Esophagus (tissue), 2 donors: ENCODE data around the gene GNB4. TPM values are rescaled to one million over a fixed set of nuclear protein-coding genes. Genes with fewer than 3 reads are reported as not detected.

ENCODE experiments used
- H3K27ac ChIP-seq, 2 donors: one replicate each; pipeline ENCODE4 v1.5.1; 2013; ENCODE audit warnings: low read depth in 2 of 2, mild to moderate bottlenecking in 2 of 2, inconsistent platforms in 1 of 2, low read length in 1 of 2, moderate library complexity in 1 of 2
- H3K27me3 ChIP-seq, 2 donors: one replicate each; pipeline ENCODE4 v1.6.1; 2013; ENCODE audit warnings: low read length in 2 of 2, control low read depth in 1 of 2, mild to moderate bottlenecking in 1 of 2; ENCODE audit not compliant: insufficient read depth in 2 of 2, control insufficient read depth in 1 of 2
- H3K36me3 ChIP-seq, 2 donors: one replicate each; pipeline ENCODE4 v1.6.1; 2013; ENCODE audit warnings: low read length in 1 of 2; ENCODE audit not compliant: control insufficient read depth in 2 of 2, insufficient read depth in 2 of 2
- H3K4me1 ChIP-seq, 2 donors: one replicate each; pipeline ENCODE4 v1.6.1; 2013; ENCODE audit warnings: low read length in 1 of 2; ENCODE audit not compliant: control insufficient read depth in 2 of 2, insufficient read depth in 2 of 2
- H3K4me3 ChIP-seq, 2 donors: one replicate each; pipeline ENCODE4 v1.5.1; 2013; ENCODE audit warnings: low read length in 2 of 2, mild to moderate bottlenecking in 2 of 2, low read depth in 1 of 2, moderate library complexity in 1 of 2
- H3K9me3 ChIP-seq, 2 donors: one replicate each; pipeline ENCODE4 v1.6.1; 2013; ENCODE audit warnings: mild to moderate bottlenecking in 2 of 2, low read depth in 1 of 2, low read length in 1 of 2, moderate library complexity in 1 of 2; ENCODE audit not compliant: control insufficient read depth in 2 of 2, insufficient read depth in 1 of 2
- WGBS, 2 donors: extraction: QIAGEN DNeasy Blood & Tissue Kit; methylation state at CpG; one replicate each; pipeline ENCODE4 v1.1.7; 2013; 5-methylcytosine and 5-hydroxymethylcytosine counted together
- polyA plus RNA-seq, 2 donors: library from polyadenylated mRNA; stranded (reverse); fragments of 200-250 nt; gene quantifications; one replicate each; pipeline ENCODE4 v1.2.3, GENCODE V29; 2013
- donor health status: healthy with polysubstance abuse.
- donor health status: Bipolar disorder and iron deficiency.

The GNB4 gene
- polyA plus RNA-seq, 2 donors = 2.1 to 6.7 TPM

DNA sequence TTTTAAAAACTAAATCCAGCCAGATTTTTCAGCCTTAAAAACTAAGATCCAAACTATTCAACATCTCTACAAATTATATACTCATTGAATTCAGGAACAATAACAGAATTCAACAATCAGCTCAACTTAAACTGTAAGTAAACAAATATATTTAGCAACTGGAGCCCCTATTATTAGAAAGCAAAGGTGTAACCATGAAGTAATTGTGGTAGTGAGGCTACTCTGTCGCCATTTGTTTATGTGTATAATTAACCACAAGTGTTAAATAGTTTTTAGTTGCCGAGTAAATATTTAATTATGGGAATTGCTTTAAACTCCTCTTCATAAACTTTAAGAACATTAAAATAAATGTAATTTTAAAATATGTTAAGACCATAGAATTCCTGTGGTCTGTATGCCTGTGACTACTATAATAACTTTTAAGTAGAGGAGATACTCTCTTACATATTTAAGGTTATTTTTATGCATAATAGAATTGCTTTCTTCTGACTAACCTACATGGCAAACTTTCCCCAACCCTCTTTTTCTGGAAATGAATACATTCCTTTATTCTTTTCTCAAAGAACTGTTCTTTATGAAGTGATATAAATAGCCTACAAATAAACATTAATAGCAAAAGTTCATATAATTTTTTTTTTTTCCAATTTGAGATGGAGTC is 52.6 kb downstream of the GNB4 start:
- peaks cover 4 to 6% of the 10 kb centered on the region in 2 donors for H3K36me3 ChIP-seq
- no peak overlapping the region for H3K4me3 ChIP-seq
- H3K27ac ChIP-seq = no peak overlapping the region
- H3K27me3 ChIP-seq = no peaks in the 10 kb centered on the region
- H3K4me1 ChIP-seq = no peaks in the 10 kb centered on the region
- H3K9me3 ChIP-seq = no peaks in the 10 kb centered on the region
- 77 to 89% methylated on average over 2 of the region's 2 CpGs for WGBS, 2 donors

DNA sequence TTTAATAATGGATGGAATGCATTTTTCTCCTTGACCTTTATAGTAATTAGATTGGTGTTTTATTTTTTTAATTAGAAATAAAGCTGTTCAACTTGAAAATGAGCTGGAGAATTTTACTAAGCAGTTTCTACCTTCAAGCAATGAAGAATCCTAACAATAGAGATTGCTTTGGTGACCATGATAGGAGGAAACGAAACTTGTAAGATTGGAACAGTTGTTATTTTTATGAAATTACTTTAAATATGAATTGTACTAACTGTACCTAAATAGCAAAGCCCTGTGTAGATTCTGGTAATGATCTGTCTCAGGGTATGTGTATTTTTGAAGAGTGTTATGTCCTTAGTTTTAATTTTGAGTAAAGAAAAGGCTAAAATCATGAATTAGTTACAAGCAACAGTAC is 59.4 kb downstream of the GNB4 start:
- Histone ChIP-seq H3K4me3 (no peak overlapping the region), H3K4me1 (no peaks in the 10 kb centered on the region), H3K36me3 (peaks cover 8 to 9% of the 10 kb centered on the region in 2 donors), H3K9me3 (no peaks in the 10 kb centered on the region), H3K27me3 (no peaks in the 10 kb centered on the region), H3K27ac (no peak overlapping the region)
- WGBS, 2 donors = 84 to 91% methylated on average over 1 of the region's 1 CpG

GRCh38 chr3:179376474-179376873 is 74.8 kb downstream of the GNB4 start:
- H3K4me1 ChIP-seq = no peaks in the 10 kb centered on the region
- H3K27ac ChIP-seq = no peak overlapping the region
- H3K27me3 ChIP-seq = no peaks in the 10 kb centered on the region
- 88 to 92% methylated on average over 1 of the region's 1 CpG for WGBS, 2 donors
- H3K9me3 ChIP-seq = no peaks in the 10 kb centered on the region
- H3K36me3 ChIP-seq = peaks cover 0 to 7% of the 10 kb centered on the region in 2 donors
- H3K4me3 ChIP-seq = no peak overlapping the region

DNA sequence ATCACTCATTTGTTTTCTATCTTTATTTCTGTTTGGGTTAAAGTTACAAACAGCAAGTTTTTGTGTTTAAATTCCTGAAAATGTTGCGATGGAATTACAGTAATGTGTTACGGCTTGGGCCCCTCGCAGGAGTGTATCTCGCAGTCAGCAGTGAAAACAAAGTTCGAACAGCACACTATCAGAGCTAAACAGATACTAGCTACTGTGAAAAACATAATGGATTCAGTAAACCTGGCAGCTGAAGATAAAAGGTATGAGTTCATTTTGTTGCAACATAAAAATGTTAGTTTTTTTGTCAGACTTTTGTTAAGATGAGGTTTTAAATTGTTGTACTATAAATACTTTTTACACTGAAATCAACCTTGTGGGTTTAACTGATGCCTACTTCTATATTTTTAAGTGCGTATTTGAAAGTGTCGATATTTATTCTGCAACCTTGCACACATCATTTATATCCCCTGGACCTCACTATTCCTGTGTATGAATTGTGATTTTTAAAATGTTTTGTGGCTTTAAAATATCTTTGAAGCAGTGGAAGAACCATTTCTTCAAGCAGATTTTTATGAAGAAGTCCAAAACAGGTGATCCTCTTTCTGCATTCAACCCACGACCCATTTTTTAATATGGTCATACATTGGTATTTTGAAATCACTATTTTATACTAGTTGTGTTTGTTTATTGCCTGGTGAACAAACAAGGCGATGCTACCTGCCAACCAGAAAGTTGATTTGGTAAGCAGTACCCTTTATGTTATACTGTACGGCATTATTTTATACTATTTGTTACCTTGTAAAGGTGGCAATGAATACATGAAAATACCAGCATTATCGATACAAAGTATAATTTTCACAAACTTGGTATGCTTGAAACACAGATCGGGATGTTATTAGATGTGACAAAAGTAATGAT is 75.9 kb downstream of the GNB4 start:
- no peak overlapping the region for H3K27ac ChIP-seq
- H3K4me1 ChIP-seq = no peaks in the 10 kb centered on the region
- H3K4me3 ChIP-seq = no peak overlapping the region
- WGBS, 2 donors = 90% methylated on average over 12 of the region's 12 CpGs
- no peaks in the 10 kb centered on the region for H3K27me3 ChIP-seq
- H3K36me3 ChIP-seq = peaks cover under 1 to 2% of the 10 kb centered on the region in 2 donors
- no peaks in the 10 kb centered on the region for H3K9me3 ChIP-seq

- H3K4me1 ChIP-seq = no peaks in the 10 kb centered on the region
These were observed 77.3 kb downstream of the GNB4 start for GRCh38 chr3:179373938-179374337.

DNA sequence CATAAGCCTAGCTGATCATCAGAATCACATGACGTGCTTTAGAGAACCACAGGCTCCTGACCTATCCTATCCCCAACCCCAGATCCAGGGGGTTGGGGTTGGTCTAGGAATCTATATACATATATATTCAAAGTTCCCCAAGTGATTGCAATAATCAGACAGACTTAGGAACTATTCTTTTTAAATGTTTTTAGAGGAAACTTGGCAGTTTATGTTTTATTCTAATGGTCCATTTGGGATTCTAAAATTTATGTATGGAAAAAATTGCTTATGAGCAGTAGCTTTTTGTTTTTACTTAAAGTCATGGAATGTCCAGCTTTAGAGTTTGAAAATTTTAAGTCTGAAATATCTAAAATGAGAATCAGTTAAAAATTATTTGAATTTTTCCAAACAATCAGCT is 81.6 kb downstream of the GNB4 start:
- no peak overlapping the region for H3K27ac ChIP-seq
- H3K4me3 ChIP-seq = no peak overlapping the region
- WGBS, 2 donors = 97 to 98% methylated on average over 1 of the region's 1 CpG
- H3K36me3 ChIP-seq = peaks cover 0 to 2% of the 10 kb centered on the region in 2 donors
- no peaks in the 10 kb centered on the region for H3K27me3 ChIP-seq
- H3K4me1 ChIP-seq = no peaks in the 10 kb centered on the region
- H3K9me3 ChIP-seq = no peaks in the 10 kb centered on the region

More at GRCh38 chr3:179373938-179374337, 77.3 kb downstream of the GNB4 start:
- H3K27me3 ChIP-seq = no peaks in the 10 kb centered on the region
- H3K27ac ChIP-seq = no peak overlapping the region
- no peaks in the 10 kb centered on the region for H3K9me3 ChIP-seq
- no peak overlapping the region for H3K4me3 ChIP-seq
- 97 to 99% methylated on average over 6 of the region's 6 CpGs for WGBS, 2 donors
- H3K36me3 ChIP-seq = peaks cover 0 to 2% of the 10 kb centered on the region in 2 donors

DNA sequence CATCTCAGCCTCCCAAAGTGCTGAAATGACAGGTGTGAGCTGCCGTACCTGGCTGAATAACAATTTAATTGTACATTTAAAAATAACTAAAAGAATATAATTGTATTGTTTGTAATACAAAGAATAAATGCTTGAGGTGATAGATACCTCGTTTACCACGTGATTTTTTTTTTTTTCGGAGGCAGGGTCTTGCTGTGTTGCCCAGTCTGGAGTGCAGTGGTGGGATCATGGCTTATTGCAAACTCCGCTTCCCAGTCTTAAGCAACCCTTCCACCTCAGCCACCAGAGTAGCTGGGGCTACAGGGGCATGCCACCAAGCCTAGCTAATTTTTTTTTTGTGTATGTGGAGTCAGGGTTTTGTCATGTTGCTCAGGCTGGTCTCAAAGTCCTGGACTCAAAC is 87.9 kb downstream of the GNB4 start:
- Histone ChIP-seq H3K36me3 (peaks cover 2 to 3% of the 10 kb centered on the region in 2 donors), H3K27me3 (no peaks in the 10 kb centered on the region), H3K4me1 (no peaks in the 10 kb centered on the region), H3K27ac (no peak overlapping the region), H3K9me3 (no peaks in the 10 kb centered on the region), H3K4me3 (no peak overlapping the region)
- 95 to 96% methylated on average over 5 of the region's 5 CpGs for WGBS, 2 donors

- Histone ChIP-seq H3K9me3 (no peaks in the 10 kb centered on the region), H3K27me3 (no peaks in the 10 kb centered on the region), H3K4me1 (no peaks in the 10 kb centered on the region), H3K27ac (no peak overlapping the region), H3K4me3 (no peak overlapping the region), H3K36me3 (peaks cover 10 to 19% of the 10 kb centered on the region in 2 donors)
- WGBS, 2 donors = 95 to 97% methylated on average over 1 of the region's 1 CpG
These were observed 95.3 kb downstream of the GNB4 start for GRCh38 chr3:179355996-179356395.

- H3K27me3 ChIP-seq = no peaks in the 10 kb centered on the region
- peaks cover 0 to 3% of the 10 kb centered on the region in 2 donors for H3K36me3 ChIP-seq
- peaks cover 0 to 2% of the 10 kb centered on the region in 2 donors for H3K4me1 ChIP-seq
- 24 to 25% methylated on average over 5 of the region's 5 CpGs for WGBS, 2 donors
- H3K9me3 ChIP-seq = no peaks in the 10 kb centered on the region
- H3K27ac ChIP-seq = peak overlapping the region; percentile 93 to 97
- H3K4me3 ChIP-seq = peak overlapping the region; percentile 72 to 96
These were observed 102.8 kb downstream of the GNB4 start for GRCh38 chr3:179348325-179349013.
